A172 (cell line): Measurements from ENCODE around the gene ZNF384. TPM values are rescaled to one million over a fixed set of nuclear protein-coding genes. Genes with fewer than 3 reads are reported as not detected.

Experiments used
- DNase-seq: peaks from one replicate; pipeline ENCODE4 v3.0.0-alpha.2; 2015; ENCODE audit warnings: low spot score
- total RNA-seq: library from RNA; depleted of rRNA; stranded (reverse); fragments of >200 nt; shearing (Covaris generic); gene quantifications from 2 replicates; pipeline ENCODE4 v1.2.3, GENCODE V29; 2014; rRNA removed

Gene ZNF384
- total RNA-seq, 1 experiment from 2014 or later = 6.4 TPM

DNA sequence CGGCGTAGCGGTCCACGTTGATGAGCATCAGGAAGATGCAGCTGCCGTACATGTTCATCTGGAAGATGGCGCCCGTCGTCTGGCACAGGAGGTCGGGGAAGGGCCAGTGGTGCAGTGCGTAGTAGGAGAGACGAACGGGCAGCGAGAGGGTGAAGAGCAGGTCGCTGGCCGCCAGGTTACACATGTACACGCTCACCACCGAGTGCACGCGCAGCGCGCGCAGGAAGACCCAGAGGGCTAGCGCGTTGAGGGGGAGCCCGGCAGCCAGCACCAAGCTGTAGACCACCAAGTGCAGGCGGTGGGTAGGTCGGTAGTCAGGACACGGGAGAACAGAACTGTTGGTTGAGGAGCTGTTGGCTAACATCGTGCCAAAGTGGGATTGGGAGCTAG is 68.3 kb downstream of the ZNF384 start:
- DNase-seq = no peak

GRCh38 chr12:6620137-6620884 is 68.9 kb downstream of the ZNF384 start:
- no peak for DNase-seq

DNA sequence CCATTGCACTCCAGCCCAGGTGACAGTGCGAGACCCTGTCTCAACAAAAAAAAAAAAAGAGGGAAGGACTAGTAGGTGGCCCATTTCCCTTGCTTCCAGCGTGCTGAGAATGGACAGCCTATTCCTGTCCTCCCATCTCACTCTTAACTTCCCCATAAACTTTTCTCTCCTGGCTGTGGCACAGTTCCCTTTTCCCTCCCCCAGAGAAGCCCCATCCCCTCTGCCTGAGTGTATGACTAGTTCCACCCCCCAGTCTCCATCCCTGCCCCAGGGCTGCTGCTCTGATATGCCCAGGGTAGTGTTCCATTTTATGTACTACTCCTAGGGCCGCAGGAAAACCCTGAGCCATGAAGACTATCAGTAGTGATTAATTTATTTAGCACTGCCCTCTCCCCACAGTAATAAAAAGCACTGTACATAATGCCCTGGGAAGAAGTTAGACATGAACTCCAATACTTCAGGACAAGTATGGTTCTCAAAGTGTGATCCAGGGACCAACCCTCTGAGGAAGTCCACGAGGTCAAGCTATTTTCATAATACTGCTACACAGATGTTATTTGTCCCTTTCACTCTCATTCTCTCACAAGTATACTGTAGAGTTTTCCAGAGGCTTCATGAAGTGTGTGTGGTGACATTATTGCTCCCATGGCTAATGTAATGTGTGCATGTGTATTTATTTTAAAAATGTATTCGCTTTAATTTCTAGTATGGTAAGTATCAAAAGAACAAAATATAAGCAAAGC is 70.5 kb downstream of the ZNF384 start:
- no peak for DNase-seq

Other genes with a start within 250 kb of the ZNF384 start
- gene CD27, start 244.4 kb downstream of the ZNF384 start, total RNA-seq = not detected in 2 replicates
- gene TAPBPL, start 237.3 kb downstream of the ZNF384 start, total RNA-seq = 2.6 and 3.4 TPM in 2 replicates
- 0.33 and 3.2 TPM in 2 replicates for gene VAMP1, start 218.7 kb downstream of the ZNF384 start, total RNA-seq
- 116 and 166 TPM in 2 replicates for gene MRPL51, start 196.1 kb downstream of the ZNF384 start, total RNA-seq
- 46.2 and 60.2 TPM in 2 replicates for gene NCAPD2, start 195.3 kb downstream of the ZNF384 start, total RNA-seq
- 3,748 and 4,015 TPM in 2 replicates for gene GAPDH, start 154.9 kb downstream of the ZNF384 start, total RNA-seq
- gene IFFO1, start 133.3 kb downstream of the ZNF384 start, total RNA-seq = 2.1 TPM in 2 replicates
- 53.9 and 59.8 TPM in 2 replicates for gene NOP2, start 121.1 kb downstream of the ZNF384 start, total RNA-seq
- 164 and 201 TPM in 2 replicates for gene CHD4, start 82.0 kb downstream of the ZNF384 start, total RNA-seq
- 2.5 TPM in 2 replicates for gene LPAR5, start 53.4 kb downstream of the ZNF384 start, total RNA-seq
- gene ACRBP, start 41.9 kb downstream of the ZNF384 start, total RNA-seq = 0.65 TPM in 1 of 2 replicates, not detected in the other
- 23.7 and 27.4 TPM in 2 replicates for gene ING4, start 26.3 kb downstream of the ZNF384 start, total RNA-seq
- gene PIANP, start 11.4 kb upstream of the ZNF384 start, total RNA-seq = 0.24 and 2.3 TPM in 2 replicates
- gene COPS7A, start 34.7 kb upstream of the ZNF384 start, total RNA-seq = 40.7 and 45.7 TPM in 2 replicates
- gene MLF2, start 63.8 kb upstream of the ZNF384 start, total RNA-seq = 168 and 187 TPM in 2 replicates
- gene PTMS, start 77.0 kb upstream of the ZNF384 start, total RNA-seq = 86.8 and 166 TPM in 2 replicates
- gene LAG3, start 83.1 kb upstream of the ZNF384 start, total RNA-seq = not detected in 2 replicates
- gene CD4, start 100.2 kb upstream of the ZNF384 start, total RNA-seq = not detected in 2 replicates
- gene GPR162, start 132.4 kb upstream of the ZNF384 start, total RNA-seq = 5.3 and 12.3 TPM in 2 replicates
- 6.9 and 7.4 TPM in 2 replicates for gene P3H3, start 139.0 kb upstream of the ZNF384 start, total RNA-seq
- gene GNB3, start 151.6 kb upstream of the ZNF384 start, total RNA-seq = 0.19 and 5.1 TPM in 2 replicates
- gene CDCA3, start 161.9 kb upstream of the ZNF384 start, total RNA-seq = 30.8 and 52.8 TPM in 2 replicates
- gene USP5, start 162.8 kb upstream of the ZNF384 start, total RNA-seq = 87.3 and 104 TPM in 2 replicates
- 675 and 790 TPM in 2 replicates for gene TPI1, start 178.2 kb upstream of the ZNF384 start, total RNA-seq
- 7.9 and 10.2 TPM in 2 replicates for gene SPSB2, start 183.9 kb upstream of the ZNF384 start, total RNA-seq
- gene LRRC23, start 215.4 kb upstream of the ZNF384 start, total RNA-seq = 8.3 and 14.4 TPM in 2 replicates
- 21.5 and 24.7 TPM in 2 replicates for gene ENO2, start 225.2 kb upstream of the ZNF384 start, total RNA-seq
- gene ATN1, start 238.6 kb upstream of the ZNF384 start, total RNA-seq = 3.1 and 6.6 TPM in 2 replicates